Ishikawa (cell line): ENCODE measurements around the gene PPFIBP1.

ENCODE experiments used
- CEBPB ChIP-seq: IDR thresholded peaks from 2 replicates; pipeline ENCODE4 v1.6.1; 2012
- CREB1 ChIP-seq: IDR thresholded peaks from 2 replicates; pipeline ENCODE4 v1.6.1; 2012; ENCODE audit warnings: low read depth
- EGR1 ChIP-seq: IDR thresholded peaks from 2 replicates; pipeline ENCODE4 v1.6.1; 2012
- EP300 ChIP-seq: IDR thresholded peaks from 2 replicates; pipeline ENCODE4 v1.6.1; 2012; ENCODE audit warnings: borderline replicate concordance
- MAX ChIP-seq: IDR thresholded peaks from 2 replicates; pipeline ENCODE4 v1.6.1; 2012
- NFIC ChIP-seq: IDR thresholded peaks from 2 replicates; pipeline ENCODE4 v1.6.1; 2012
- RAD21 ChIP-seq: IDR thresholded peaks from 2 replicates; pipeline ENCODE4 v1.6.1; 2012; ENCODE audit warnings: low read depth
- REST ChIP-seq: IDR thresholded peaks from 2 replicates; pipeline ENCODE4 v1.6.1; 2012; ENCODE audit warnings: low read depth, mild to moderate bottlenecking
- TAF1 ChIP-seq: IDR thresholded peaks from 2 replicates; pipeline ENCODE4 v1.6.1; 2012; ENCODE audit warnings: low read depth, mild to moderate bottlenecking
- TCF12 ChIP-seq: IDR thresholded peaks from 2 replicates; pipeline ENCODE4 v1.6.1; 2012; ENCODE audit warnings: low read depth
- TEAD4 ChIP-seq: IDR thresholded peaks from 2 replicates; pipeline ENCODE4 v1.6.1; 2012
- USF1 ChIP-seq: IDR thresholded peaks from 2 replicates; pipeline ENCODE4 v1.6.1; 2012
- YY1 ChIP-seq: IDR thresholded peaks from 2 replicates; pipeline ENCODE4 v1.6.1; 2012; ENCODE audit warnings: low read depth

GRCh38 chr12:27696864-27697564 is 173.0 kb downstream of the PPFIBP1 start:
- no peak for TF ChIP-seq MAX
- TF ChIP-seq TAF1, result no peak
- no peak for TF ChIP-seq RAD21
- TF ChIP-seq CEBPB, result no peak
- no peak for TF ChIP-seq USF1
- TF ChIP-seq CREB1, result no peak
- no peak for TF ChIP-seq TCF12
- TF ChIP-seq EP300, result no peak
- no peak for TF ChIP-seq TEAD4
- no peak for TF ChIP-seq NFIC
- TF ChIP-seq REST, result no peak
- no peak for TF ChIP-seq EGR1
- TF ChIP-seq YY1, result no peak
